Stimulated activated naive CD8-positive, alpha-beta T cell treated with anti-CD3 and anti-CD28 coated beads, Interleukin-15, Interleukin-2, amounts not matched to agents 100 ng/mL and 50 ng/mL, for 24 hours (primary cell): ENCODE measurements around the gene MLC1.
"Not testable (repeated sequence)": the region's sequence is repeated elsewhere in the genome, so short reads cannot be mapped to it uniquely, and the experiment has no call there.

Experiments used
- H3K27ac Mint-ChIP-seq: one replicate; pipeline ENCODE4 v1.8.0; 2021; ENCODE audit warnings: mild to moderate bottlenecking, mixed read lengths
- H3K27me3 Mint-ChIP-seq: one replicate; pipeline ENCODE4 v1.8.0; 2021; ENCODE audit warnings: mixed read lengths
- H3K36me3 Mint-ChIP-seq: one replicate; pipeline ENCODE4 v1.8.0; 2021; ENCODE audit warnings: low read depth, mixed read lengths
- H3K4me1 Mint-ChIP-seq: one replicate; pipeline ENCODE4 v1.8.0; 2021; ENCODE audit warnings: low read depth, mixed read lengths
- H3K4me3 Mint-ChIP-seq: one replicate; pipeline ENCODE4 v1.8.0; 2021; ENCODE audit warnings: mild to moderate bottlenecking, mixed read lengths
- H3K9me3 Mint-ChIP-seq: one replicate; pipeline ENCODE4 v1.8.0; 2021; ENCODE audit warnings: mixed read lengths

MLC1 gene

DNA sequence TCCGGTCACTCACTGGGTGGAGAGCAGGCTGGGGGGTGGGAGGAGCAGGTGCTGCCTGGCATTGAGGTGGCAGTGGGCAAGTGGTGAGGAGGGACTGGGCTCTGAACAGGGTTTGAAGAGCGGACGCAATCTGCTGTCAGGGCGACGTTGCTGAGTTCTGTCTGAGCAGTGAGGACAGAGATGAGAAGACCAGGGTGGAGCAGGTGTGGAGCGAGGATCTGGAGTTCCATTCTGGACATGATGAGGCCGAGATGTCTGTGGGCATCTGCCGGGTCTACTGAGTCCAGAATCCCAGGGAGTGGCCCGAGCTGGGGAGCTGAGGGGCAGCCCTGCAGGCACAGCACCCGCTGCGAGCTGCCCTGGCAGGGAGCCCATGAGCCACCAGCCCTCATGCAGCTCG, 2.4 kb upstream of the MLC1 start:
- H3K36me3 Mint-ChIP-seq = peaks cover 12% of the 10 kb centered on the region
- H3K4me3 Mint-ChIP-seq = no peak overlapping the region
- H3K27me3 Mint-ChIP-seq = peaks cover 21% of the 10 kb centered on the region
- no peak overlapping the region for H3K27ac Mint-ChIP-seq
- no peaks in the 10 kb centered on the region for H3K4me1 Mint-ChIP-seq
- H3K9me3 Mint-ChIP-seq = no peaks in the 10 kb centered on the region

DNA sequence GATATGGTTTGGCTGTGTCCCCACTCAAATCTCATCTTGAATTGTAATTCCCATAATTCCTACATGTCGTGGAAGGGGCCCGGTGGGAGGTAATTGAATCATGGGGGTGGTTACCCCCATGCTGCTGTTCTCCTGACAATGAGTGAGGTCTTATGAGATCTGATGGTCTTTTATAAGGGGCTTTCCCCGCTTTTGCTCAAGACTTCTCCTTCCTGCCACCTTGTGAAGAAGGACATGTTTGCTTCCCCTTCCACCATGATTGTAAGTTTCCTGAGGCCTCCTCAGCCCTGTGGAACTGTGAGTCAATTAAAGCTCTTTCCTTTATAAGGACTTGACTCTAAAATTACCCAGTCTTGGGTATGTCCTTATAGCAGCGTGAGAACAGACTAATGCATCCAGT, 1.7 kb upstream of the MLC1 start:
- H3K27ac Mint-ChIP-seq, H3K4me1 Mint-ChIP-seq, H3K9me3 Mint-ChIP-seq: not testable (repeated sequence)
- Mint-ChIP-seq H3K36me3 (peaks cover 12% of the 10 kb centered on the region), H3K27me3 (peaks cover 21% of the 10 kb centered on the region), H3K4me3 (peak overlapping the region; percentile 31)

DNA sequence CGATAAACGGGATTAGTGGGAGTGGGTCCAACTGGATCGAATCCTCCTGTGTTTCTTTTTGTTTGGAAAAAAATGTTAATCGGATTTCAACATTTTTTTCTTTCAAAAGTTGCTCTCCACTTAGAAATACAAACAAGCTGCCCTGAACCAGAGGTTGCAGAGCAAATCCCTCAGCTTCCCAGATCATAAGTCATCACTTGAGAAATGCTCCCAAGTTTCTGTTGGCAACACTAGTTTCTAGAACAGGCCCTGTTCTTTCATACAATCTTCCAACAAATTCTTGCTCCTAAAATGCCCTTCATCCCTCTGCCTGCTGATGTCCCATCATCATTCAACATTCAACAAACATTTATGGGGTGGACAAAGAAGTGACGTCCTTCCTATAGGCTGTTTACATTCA, 1.3 kb upstream of the MLC1 start:
- peaks cover 21% of the 10 kb centered on the region for H3K27me3 Mint-ChIP-seq
- H3K4me3 Mint-ChIP-seq = peak overlapping the region; percentile 31
- H3K9me3 Mint-ChIP-seq = no peaks in the 10 kb centered on the region
- H3K4me1 Mint-ChIP-seq = no peaks in the 10 kb centered on the region
- H3K36me3 Mint-ChIP-seq = peaks cover 12% of the 10 kb centered on the region
- H3K27ac Mint-ChIP-seq = no peak overlapping the region

DNA sequence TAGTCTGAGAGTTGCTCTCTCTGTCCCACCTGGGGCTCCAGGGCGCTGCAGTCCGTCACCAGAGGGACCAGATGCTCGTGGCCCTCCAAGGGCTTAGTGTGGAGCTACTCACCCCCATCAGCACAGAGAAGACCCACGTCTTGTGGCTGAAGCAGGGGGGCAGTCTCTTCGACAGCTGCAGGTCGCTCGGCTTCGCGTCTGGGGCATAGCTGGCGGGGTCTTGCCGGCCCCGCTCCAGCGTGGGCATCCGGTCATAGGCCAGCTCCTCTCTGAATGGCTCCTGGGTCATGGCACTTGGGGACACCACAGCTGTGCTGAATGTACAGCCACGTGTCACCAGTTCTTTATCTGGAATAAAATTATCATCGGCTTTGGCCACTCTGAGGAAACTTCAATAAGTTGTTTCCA, 608 bp downstream of the MLC1 start:
- peaks cover 18% of the 10 kb centered on the region for H3K27me3 Mint-ChIP-seq
- no peak overlapping the region for H3K4me3 Mint-ChIP-seq
- H3K9me3 Mint-ChIP-seq = no peaks in the 10 kb centered on the region
- no peak overlapping the region for H3K27ac Mint-ChIP-seq
- no peaks in the 10 kb centered on the region for H3K4me1 Mint-ChIP-seq
- peaks cover 12% of the 10 kb centered on the region for H3K36me3 Mint-ChIP-seq

DNA sequence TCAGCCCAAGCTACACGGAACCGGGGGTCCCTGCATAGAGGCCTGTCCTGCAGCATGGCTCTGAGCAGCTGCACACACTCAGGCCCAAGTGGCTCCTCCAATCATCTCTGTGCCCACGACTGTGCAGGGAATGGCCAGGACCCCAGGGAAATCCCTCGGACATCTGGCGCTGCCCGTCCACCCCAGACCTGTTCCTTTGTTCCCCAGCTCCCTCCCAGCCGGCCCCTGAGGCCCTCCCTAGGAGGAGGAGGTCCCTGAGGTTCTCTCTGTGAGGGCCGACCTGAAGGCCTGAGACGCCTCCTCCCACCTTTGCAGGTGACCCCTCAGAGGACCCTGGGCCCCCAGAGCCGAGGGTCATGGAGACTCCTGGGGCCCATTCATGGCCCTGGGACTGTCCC, 1.1 kb downstream of the MLC1 start:
- Mint-ChIP-seq H3K4me3 (no peak overlapping the region), H3K4me1 (no peaks in the 10 kb centered on the region), H3K9me3 (no peaks in the 10 kb centered on the region), H3K36me3 (peaks cover 12% of the 10 kb centered on the region), H3K27ac (no peak overlapping the region), H3K27me3 (peaks cover 18% of the 10 kb centered on the region)

DNA sequence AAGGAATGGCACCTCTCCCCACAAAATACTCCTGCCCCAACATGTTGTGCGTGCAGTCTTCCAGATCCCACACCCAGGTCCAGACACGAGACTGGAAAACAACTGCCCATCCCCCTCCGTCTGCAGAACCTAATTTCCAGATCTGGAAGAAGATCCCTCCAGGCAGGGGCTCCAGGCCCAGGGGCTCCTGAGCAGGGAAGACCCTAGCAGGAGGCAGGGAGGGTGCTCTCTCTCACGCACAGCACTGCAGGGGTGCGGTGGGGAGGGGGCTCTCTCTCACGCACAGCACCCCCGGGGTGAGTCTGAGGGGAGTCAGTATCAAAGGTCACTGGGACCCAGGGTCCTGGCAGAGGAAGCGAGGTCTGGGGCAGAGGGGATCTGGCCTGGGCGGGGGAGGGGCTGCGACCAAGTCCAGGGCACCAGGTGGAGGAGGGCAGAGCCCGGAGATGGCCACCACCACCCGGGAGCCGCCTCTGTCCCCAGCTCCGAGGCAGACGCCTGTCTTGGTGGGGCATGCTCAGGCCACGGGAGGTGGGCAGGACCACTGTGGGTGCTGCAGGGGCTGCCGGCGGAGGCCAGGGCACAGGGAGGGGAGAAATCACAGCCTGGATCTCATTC, 1.7 kb downstream of the MLC1 start:
- Mint-ChIP-seq H3K27ac (no peak overlapping the region), H3K4me3 (no peak overlapping the region), H3K36me3 (peaks cover 12% of the 10 kb centered on the region), H3K4me1 (no peaks in the 10 kb centered on the region), H3K27me3 (peaks cover 18% of the 10 kb centered on the region), H3K9me3 (no peaks in the 10 kb centered on the region)

DNA sequence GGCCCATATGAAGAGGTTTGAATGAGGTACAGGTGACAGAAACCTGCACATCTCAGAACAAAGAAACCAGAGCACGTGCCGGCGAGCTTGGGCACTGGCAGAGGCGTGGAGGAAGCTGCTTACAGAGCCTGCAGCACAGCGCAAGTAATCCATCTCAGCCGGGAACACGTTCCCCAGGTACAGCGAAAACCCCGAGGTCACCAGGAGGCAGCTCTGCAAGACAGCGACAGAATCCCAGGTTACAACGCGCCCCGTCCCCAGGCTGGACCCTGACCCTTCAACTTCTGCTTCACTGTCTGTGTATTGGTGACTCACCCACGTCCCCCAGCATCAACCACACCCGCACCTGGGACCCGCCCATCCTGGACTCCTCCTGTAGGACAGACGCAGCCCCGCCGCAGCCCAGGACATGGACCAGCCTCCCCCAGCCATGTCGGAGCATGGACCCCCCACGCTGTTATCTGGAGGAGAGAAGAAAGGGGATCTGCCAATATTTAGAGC, 2.2 kb downstream of the MLC1 start:
- peaks cover 12% of the 10 kb centered on the region for H3K36me3 Mint-ChIP-seq
- no peak overlapping the region for H3K4me3 Mint-ChIP-seq
- H3K9me3 Mint-ChIP-seq = no peaks in the 10 kb centered on the region
- no peaks in the 10 kb centered on the region for H3K4me1 Mint-ChIP-seq
- peaks cover 18% of the 10 kb centered on the region for H3K27me3 Mint-ChIP-seq
- H3K27ac Mint-ChIP-seq = no peak overlapping the region

GRCh38 chr22:50082197-50082715, 3.0 kb downstream of the MLC1 start:
- Mint-ChIP-seq H3K4me3 (no peak overlapping the region), H3K27ac (no peak overlapping the region), H3K36me3 (peaks cover 9% of the 10 kb centered on the region), H3K4me1 (no peaks in the 10 kb centered on the region), H3K9me3 (no peaks in the 10 kb centered on the region), H3K27me3 (peaks cover 14% of the 10 kb centered on the region)

DNA sequence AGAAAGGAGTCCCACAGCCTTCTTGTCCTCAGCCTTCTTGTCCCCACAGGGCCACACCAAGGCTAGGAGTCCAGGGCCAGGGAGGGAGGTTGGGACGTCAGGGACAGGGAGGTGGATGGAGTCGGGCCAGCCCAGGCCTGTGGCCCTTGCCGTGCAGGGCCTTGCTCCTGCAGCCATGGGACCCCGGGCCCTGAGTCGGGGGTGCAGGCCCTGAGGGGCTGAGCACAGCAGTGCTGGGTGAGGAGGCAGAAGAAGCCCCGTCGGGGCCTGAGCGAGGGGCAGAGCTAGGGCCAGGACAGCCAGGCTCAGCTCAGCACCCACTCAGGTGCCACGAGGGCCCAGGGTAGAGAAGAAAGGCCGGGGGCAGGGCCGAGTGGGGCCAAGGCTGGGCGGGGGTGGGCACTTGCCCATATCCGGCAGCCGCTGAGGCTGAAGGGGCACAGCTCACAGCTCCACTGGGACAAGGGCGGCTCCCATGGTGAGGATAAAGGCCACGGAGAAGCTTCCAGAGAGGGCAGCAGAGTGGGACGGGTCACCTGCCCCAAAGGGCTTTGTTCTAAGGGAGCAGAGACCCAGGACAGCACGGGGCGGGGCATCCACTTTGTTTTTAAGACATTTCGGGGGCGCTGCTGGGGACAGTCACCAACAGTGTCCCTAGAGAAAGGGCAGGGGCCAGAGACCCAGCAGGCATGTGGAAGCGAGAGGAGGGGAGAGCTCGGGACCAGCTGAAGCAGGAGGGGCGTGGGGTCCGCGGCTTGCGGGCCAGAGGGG, 3.6 kb downstream of the MLC1 start:
- no peaks in the 10 kb centered on the region for H3K4me1 Mint-ChIP-seq
- no peak overlapping the region for H3K27ac Mint-ChIP-seq
- peaks cover 2% of the 10 kb centered on the region for H3K36me3 Mint-ChIP-seq
- H3K9me3 Mint-ChIP-seq = no peaks in the 10 kb centered on the region
- H3K4me3 Mint-ChIP-seq = no peak overlapping the region
- H3K27me3 Mint-ChIP-seq = peaks cover 7% of the 10 kb centered on the region

GRCh38 chr22:50080077-50080465, 5.2 kb downstream of the MLC1 start:
- no peak overlapping the region for H3K4me3 Mint-ChIP-seq
- H3K9me3 Mint-ChIP-seq = no peaks in the 10 kb centered on the region
- H3K36me3 Mint-ChIP-seq = no peaks in the 10 kb centered on the region

GRCh38 chr22:50078761-50079160, 6.5 kb downstream of the MLC1 start:
- Mint-ChIP-seq H3K36me3 (no peaks in the 10 kb centered on the region), H3K4me3 (no peak overlapping the region), H3K27ac (no peak overlapping the region), H3K4me1 (no peaks in the 10 kb centered on the region), H3K27me3 (no peaks in the 10 kb centered on the region), H3K9me3 (no peaks in the 10 kb centered on the region)

More at GRCh38 chr22:50080077-50080465, 5.2 kb downstream of the MLC1 start:
- Mint-ChIP-seq H3K27me3 (peaks cover 2% of the 10 kb centered on the region), H3K4me1 (no peaks in the 10 kb centered on the region), H3K27ac (no peak overlapping the region)

DNA sequence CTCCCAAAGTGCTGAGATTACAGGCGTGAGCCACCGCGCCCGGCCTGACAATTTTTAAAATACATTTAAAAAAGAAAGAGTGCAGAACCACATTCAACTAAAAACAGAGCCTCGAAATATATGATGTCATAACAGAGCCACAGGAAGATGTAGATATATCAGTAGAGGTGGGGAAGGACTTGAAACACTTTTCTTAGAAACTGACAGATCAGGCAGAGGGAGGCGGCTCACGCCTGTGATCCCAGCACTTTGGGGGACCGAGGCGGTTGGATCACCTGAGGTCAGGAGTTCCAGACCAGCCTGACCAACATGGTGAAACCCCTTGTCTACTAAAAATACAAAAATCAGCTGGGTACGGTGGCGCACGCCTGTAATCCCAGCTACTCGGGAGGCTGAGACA, 7.0 kb downstream of the MLC1 start:
- Mint-ChIP-seq H3K27ac (no peak overlapping the region), H3K36me3 (no peaks in the 10 kb centered on the region), H3K4me3 (no peak overlapping the region), H3K4me1 (no peaks in the 10 kb centered on the region), H3K9me3 (no peaks in the 10 kb centered on the region), H3K27me3 (no peaks in the 10 kb centered on the region)

GRCh38 chr22:50076646-50077535, 8.3 kb downstream of the MLC1 start:
- Mint-ChIP-seq H3K27me3 (no peaks in the 10 kb centered on the region), H3K4me1 (no peaks in the 10 kb centered on the region), H3K9me3 (no peaks in the 10 kb centered on the region), H3K27ac (no peak overlapping the region), H3K4me3 (no peak overlapping the region), H3K36me3 (no peaks in the 10 kb centered on the region)

DNA sequence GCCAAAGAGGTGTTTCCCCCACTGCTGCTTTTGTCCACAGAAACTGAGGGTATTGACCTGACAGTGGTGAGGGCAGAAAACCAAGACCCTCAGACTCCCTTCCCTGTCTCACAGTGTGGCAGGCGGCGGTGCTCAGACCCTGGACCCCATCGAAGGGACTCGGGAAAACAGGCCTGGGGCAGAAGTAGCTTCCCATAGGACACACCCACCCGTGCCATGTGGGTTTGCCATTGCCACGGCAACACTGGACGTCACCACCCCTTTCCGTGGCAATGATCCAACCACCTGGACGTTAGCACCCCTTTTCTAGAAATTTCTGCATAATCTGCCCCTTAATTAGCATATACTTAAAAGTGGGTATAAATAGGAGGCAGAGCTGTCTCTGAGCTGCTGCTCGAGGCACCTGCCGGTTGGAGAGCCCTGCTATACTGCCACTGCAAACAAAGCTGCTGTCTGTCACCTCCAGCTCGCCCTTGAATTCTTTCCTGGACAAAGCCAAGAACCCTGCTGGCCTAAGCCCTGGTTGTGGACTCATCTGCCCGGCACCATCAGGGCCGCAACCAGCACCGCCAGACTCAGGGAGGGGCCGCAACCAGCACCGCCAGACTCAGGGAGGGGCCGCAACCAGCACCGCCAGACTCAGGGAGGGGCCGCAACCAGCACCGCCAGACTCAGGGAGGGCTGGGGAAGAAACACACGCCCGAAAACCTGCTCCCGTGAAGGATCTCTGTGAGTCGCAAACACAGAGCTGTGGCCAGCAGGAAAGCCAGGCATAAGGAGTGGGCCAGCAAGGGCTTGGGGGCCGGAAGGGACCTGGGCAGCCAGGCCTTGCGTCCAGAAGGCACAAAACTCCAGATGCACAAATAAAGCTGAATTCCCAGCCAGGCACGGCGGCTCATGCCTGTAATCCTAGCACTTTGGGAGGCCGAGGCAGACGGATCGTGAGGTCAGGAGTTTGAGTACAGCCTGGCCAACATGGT, 10.4 kb downstream of the MLC1 start:
- no peaks in the 10 kb centered on the region for H3K4me1 Mint-ChIP-seq
- H3K27me3 Mint-ChIP-seq = no peaks in the 10 kb centered on the region
- no peak overlapping the region for H3K4me3 Mint-ChIP-seq
- H3K27ac Mint-ChIP-seq = no peak overlapping the region
- H3K36me3 Mint-ChIP-seq = no peaks in the 10 kb centered on the region
- H3K9me3 Mint-ChIP-seq = no peaks in the 10 kb centered on the region
